Lung (tissue), 12 donors: ENCODE measurements around the gene PLPPR4. TPM values are rescaled to one million over a fixed set of nuclear protein-coding genes. Genes with fewer than 3 reads are reported as not detected.

Experiments
- ATAC-seq: fragments of 200-7000 bp; cut with Tn5 transposase; one replicate; pipeline ENCODE4 v1.9.1; 2020; ENCODE audit warnings: moderate number of reproducible peaks; ENCODE audit not compliant: insufficient read depth, low FRiP score
- DNase-seq, 3 donors: peaks; one replicate each; pipeline ENCODE4 v3.0.0-alpha.2; 2013 to 2017
- H3K27ac ChIP-seq, 2 donors: one replicate each; pipeline ENCODE4 v1.5.1; 2013; ENCODE audit warnings: mild to moderate bottlenecking in 2 of 2, moderate library complexity in 2 of 2, control low read depth in 1 of 2, inconsistent platforms in 1 of 2, low read depth in 1 of 2, low read length in 1 of 2
- H3K27me3 ChIP-seq, 3 donors: one replicate each; pipeline ENCODE4 v1.5.1; 2013; ENCODE audit warnings: low read length in 2 of 3; ENCODE audit not compliant: control insufficient read depth in 3 of 3, insufficient read depth in 3 of 3
- H3K36me3 ChIP-seq, 4 donors: one replicate each; pipeline ENCODE4 v1.5.1; 2013; ENCODE audit warnings: low read length in 4 of 4, mild to moderate bottlenecking in 1 of 4, moderate library complexity in 1 of 4; ENCODE audit not compliant: control insufficient read depth in 4 of 4, insufficient read depth in 4 of 4
- H3K4me1 ChIP-seq, 5 donors: one replicate each; pipeline ENCODE4 v1.5.1; 2013; ENCODE audit warnings: low read length in 5 of 5, mild to moderate bottlenecking in 2 of 5, moderate library complexity in 1 of 5; ENCODE audit not compliant: control insufficient read depth in 5 of 5, insufficient read depth in 5 of 5
- H3K4me3 ChIP-seq: one replicate; pipeline ENCODE4 v1.5.1; 2013; ENCODE audit warnings: mild to moderate bottlenecking, control low read depth, moderate library complexity
- H3K9ac ChIP-seq, 2 donors: one replicate each; pipeline ENCODE4 v1.5.1; 2013; ENCODE audit warnings: low read length in 2 of 2, control low read depth in 1 of 2; ENCODE audit not compliant: insufficient read depth in 1 of 2
- H3K9me3 ChIP-seq, 4 donors: one replicate each; pipeline ENCODE4 v1.5.1; 2013; ENCODE audit warnings: low read length in 3 of 4, mild to moderate bottlenecking in 1 of 4, moderate library complexity in 1 of 4; ENCODE audit not compliant: control insufficient read depth in 4 of 4, insufficient read depth in 3 of 4
- WGBS, 2 donors: extraction: QIAGEN DNeasy Blood & Tissue Kit; methylation state at CpG; one replicate each; pipeline ENCODE4 v1.1.7; 2013; 5-methylcytosine and 5-hydroxymethylcytosine counted together
- polyA plus RNA-seq, 2 donors: library from polyadenylated mRNA; stranded (reverse); fragments of 200-250 nt; gene quantifications; one replicate each; pipeline ENCODE4 v1.2.1, GENCODE V29; 2013
- total RNA-seq, 2 donors: library from RNA; depleted of rRNA in 1 of 2; stranded (reverse); fragments of >200 nt in 1 of 2; gene quantifications; one replicate each; pipeline ENCODE4 v1.2.1, GENCODE V29; 2014 to 2021
- TF ChIP-seq, protein P1 (sequence below): IDR thresholded peaks from 2 replicates; pipeline ENCODE4 v1.5.1; 2012; ENCODE audit warnings: mild to moderate bottlenecking; ENCODE audit errors: control extremely low read depth, extremely low read depth
- donor health status: control.
- donor health status: control.
- donor health status: Bipolar disorder and iron deficiency.
- donor health status: healthy.
- donor health status: DM: yes; HTN: yes; CAD: no.

The PLPPR4 gene
- total and polyA plus RNA-seq, 4 donors: 0.20 to 31.2 (median 0.95) TPM

- no peak for DNase-seq
- Histone ChIP-seq H3K27me3 (no peaks in the 10 kb centered on the region), H3K4me3 (no peak overlapping the region), H3K9me3 (peaks cover 0 to 7% (median 0%) of the 10 kb centered on the region in 4 donors), H3K27ac (no peak overlapping the region), H3K4me1 (peaks cover 0 to 13% (median 0%) of the 10 kb centered on the region in 5 donors), H3K9ac (no peak overlapping the region), H3K36me3 (no peaks in the 10 kb centered on the region)
- ATAC-seq: no peak
- WGBS, 2 donors: 80 to 85% methylated on average over 4 of the region's 4 CpGs
- TF ChIP-seq, protein P1, sequence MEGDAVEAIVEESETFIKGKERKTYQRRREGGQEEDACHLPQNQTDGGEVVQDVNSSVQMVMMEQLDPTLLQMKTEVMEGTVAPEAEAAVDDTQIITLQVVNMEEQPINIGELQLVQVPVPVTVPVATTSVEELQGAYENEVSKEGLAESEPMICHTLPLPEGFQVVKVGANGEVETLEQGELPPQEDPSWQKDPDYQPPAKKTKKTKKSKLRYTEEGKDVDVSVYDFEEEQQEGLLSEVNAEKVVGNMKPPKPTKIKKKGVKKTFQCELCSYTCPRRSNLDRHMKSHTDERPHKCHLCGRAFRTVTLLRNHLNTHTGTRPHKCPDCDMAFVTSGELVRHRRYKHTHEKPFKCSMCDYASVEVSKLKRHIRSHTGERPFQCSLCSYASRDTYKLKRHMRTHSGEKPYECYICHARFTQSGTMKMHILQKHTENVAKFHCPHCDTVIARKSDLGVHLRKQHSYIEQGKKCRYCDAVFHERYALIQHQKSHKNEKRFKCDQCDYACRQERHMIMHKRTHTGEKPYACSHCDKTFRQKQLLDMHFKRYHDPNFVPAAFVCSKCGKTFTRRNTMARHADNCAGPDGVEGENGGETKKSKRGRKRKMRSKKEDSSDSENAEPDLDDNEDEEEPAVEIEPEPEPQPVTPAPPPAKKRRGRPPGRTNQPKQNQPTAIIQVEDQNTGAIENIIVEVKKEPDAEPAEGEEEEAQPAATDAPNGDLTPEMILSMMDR: no peak
Measured at GRCh38 chr1:99218572-99218971, 45.7 kb upstream of the PLPPR4 start.

- H3K27ac ChIP-seq: no peak overlapping the region
- TF ChIP-seq, protein P1: no peak
- H3K4me3 ChIP-seq: no peak overlapping the region
- H3K27me3 ChIP-seq: no peaks in the 10 kb centered on the region
- DNase-seq: no peak
- H3K36me3 ChIP-seq: no peaks in the 10 kb centered on the region
- H3K9me3 ChIP-seq: peaks cover 0 to 7% (median 0%) of the 10 kb centered on the region in 4 donors
- peaks cover 0 to 13% (median 0%) of the 10 kb centered on the region in 5 donors for H3K4me1 ChIP-seq
- ATAC-seq: no peak
- H3K9ac ChIP-seq: no peak overlapping the region
Measured at GRCh38 chr1:99218999-99219398, 45.3 kb upstream of the PLPPR4 start.

DNA sequence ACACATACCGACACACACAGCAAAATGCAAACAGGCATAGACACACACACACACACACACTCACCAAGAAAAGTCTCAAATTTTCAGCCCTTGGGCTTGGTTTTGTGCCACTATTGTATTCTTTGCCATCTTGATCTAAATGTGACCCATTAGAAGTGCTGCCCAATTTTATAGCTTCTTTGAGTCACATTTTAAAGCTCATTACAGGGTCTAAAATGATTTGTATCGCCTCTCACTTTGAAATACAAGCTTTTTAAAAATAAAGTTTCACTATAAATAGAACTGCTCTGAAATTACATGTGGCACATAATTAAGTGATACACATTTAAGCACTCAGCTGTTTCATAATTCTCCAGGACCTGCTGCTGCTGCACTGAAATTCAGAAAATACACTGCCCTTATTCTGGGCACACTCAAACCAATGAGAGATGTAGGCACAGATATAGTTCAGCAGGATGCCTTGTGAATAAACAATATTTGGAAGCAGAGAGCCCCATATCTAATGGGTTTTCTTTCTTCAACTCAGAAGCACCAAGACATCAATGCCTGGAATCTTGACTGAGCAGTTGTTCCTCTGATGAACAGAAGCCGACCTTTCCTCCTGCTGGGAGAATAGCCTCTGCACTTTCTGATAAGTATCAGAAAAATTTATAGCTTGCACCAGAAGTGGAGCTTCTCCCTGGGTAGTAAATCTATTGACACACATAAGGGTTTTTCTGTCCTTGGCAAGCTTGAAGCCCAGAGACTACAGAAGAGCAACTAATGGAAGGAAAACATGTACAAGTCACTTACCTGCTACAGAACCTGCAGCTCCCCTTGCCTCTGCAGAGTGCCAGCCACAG is 37.0 kb upstream of the PLPPR4 start:
- TF ChIP-seq, protein P1: no peak
- no peak for ATAC-seq
- 67 to 70% methylated on average over 3 of the region's 3 CpGs for WGBS, 2 donors

More for the DNA sequence above, 37.0 kb upstream of the PLPPR4 start:
- no peaks in the 10 kb centered on the region for H3K36me3 ChIP-seq
- no peak overlapping the region for H3K27ac ChIP-seq
- H3K27me3 ChIP-seq: no peaks in the 10 kb centered on the region
- no peak overlapping the region for H3K4me3 ChIP-seq
- peak; percentile 47 to 88 (median 86) for DNase-seq
- peak overlapping the region in 1 of 2 donors; percentile 8 for H3K9ac ChIP-seq
- H3K9me3 ChIP-seq: peaks cover 0 to 8% (median 1%) of the 10 kb centered on the region in 4 donors
- H3K4me1 ChIP-seq: peaks cover 0 to 42% (median 12%) of the 10 kb centered on the region in 5 donors
